ENCODE results near the gene APOBEC3A.
"Not testable (repeated sequence)": the region's sequence is repeated elsewhere in the genome, so short reads cannot be mapped to it uniquely, and the experiment has no call there.

The APOBEC3A gene

DNA sequence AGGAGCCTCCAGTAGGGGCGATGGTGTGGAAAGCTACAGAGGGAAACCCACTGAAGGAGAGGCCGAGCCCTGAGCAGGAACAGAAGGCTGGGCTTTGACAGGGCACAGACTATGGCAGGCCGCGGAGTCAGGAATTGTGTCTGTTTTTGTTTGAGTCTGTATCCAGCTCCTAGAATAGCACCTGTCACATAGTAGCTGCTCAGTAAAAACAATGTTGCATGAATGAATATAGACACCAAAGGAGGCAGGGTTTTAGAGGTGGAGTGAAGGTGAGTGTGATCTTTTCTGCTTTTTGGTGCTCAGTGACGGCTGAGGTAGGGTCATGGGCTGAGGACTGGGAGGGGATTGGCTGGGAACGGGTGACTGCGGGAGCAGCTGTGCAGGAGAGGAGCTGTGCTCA, 18.5 kb upstream of the APOBEC3A start:
- no peak overlapping the region for H3K9ac ChIP-seq
- H3K27ac ChIP-seq = no peak overlapping the region
- 0 out of 22 replicates have a peak, but pooled peaks cover 0 to 7% (median 0%) of the 10 kb centered on the region in 11 experiments for H4K20me1 ChIP-seq
- H3K36me3 ChIP-seq = no peaks in the 10 kb centered on the region
- peaks cover 0 to 11% (median 0%) of the 10 kb centered on the region in 11 experiments; a peak in 2 of 22 replicates for H3K27me3 ChIP-seq
- 0 out of 22 replicates have a peak, but pooled peaks cover 0 to 4% (median 0%) of the 10 kb centered on the region in 11 experiments for H3K9me3 ChIP-seq (replicated peaks in 1 of 11)
- TF ChIP-seq Cebpa-rat (IDR thresholded peaks at IDR 0.05) = no peak
- no peak overlapping the region for H3K4me3 ChIP-seq
- H3K4me1 ChIP-seq = peaks cover 26 to 46% (median 34%) of the 10 kb centered on the region in 10 experiments
- H3K4me2 ChIP-seq = no peak overlapping the region

DNA sequence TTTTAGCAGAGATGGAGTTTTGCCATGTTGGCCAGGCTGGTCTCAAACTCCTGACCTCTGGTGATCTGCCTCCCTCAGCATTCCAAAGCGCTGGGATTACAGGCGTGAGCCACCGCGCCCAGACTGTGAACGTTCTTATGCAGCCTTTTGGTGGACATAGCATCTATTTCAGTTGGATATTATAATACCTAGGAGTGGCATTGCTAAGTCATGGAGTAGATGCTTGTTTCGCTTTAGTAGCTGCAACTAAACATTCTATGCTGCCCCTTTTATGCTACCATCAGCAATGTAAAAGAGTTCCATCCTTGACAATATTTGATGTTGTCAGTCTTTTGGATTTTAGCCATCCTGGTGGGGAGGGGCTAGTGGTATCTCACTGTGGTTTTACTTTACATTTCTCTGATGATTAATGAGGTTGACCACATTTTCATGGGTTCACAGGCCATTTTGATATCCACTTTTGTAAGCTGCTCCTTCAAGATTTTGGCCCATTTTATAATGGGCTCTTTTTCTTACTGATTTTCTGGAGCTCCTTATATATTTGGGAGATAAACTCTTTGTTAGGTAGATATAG, 16.5 kb upstream of the APOBEC3A start:
- Histone ChIP-seq H4K20me1 (0 out of 22 replicates have a peak, but pooled peaks cover 0 to 7% (median 0%) of the 10 kb centered on the region in 11 experiments), H3K4me2 (peak overlapping the region; percentile 49 to 89 (median 72)), H3K27me3 (peaks cover 0 to 11% (median 0%) of the 10 kb centered on the region in 11 experiments; a peak in 2 of 22 replicates), H3K9ac (peak overlapping the region in 4 of 11 experiments; percentile 4 to 56 (median 28); a peak in 7 of 22 replicates), H3K4me3 (peak overlapping the region in 3 of 10 experiments; percentile 15 to 33 (median 28); a peak in 4 of 20 replicates), H3K36me3 (no peaks in the 10 kb centered on the region), H3K27ac (peak overlapping the region in 9 of 11 experiments; percentile 8 to 70 (median 49); a peak in 16 of 22 replicates), H3K9me3 (replicated peaks in 1 of 11) (0 out of 22 replicates have a peak, but pooled peaks cover 0 to 4% (median 0%) of the 10 kb centered on the region in 11 experiments), H3K4me1 (peaks cover 34 to 64% (median 44%) of the 10 kb centered on the region in 10 experiments)
- no peak for TF ChIP-seq Cebpa-rat (IDR thresholded peaks at IDR 0.05)

DNA sequence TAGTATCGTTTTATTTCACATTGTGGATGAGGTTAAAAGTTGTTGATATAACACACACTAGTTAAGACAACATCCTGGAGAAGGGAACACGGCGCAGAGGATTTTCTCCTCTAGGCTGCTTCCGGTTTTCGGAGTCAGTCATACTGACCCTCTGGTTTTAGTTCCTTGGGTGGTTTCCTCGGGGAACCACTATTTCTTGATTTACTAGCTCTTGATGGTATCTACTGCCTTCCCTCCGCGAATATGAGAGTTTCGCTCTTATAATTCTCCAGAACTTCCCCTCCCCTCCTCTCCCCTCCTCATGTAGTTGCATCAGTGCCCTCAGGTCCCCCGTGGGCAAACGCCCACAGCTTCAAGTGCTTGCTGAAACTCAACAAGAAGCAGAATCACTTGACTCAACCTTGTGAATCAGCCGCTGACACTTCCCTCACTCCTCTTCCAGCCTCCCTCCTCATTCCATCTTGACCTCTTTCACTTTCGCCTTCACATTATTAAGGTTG, 15.9 kb upstream of the APOBEC3A start:
- peak overlapping the region in 5 of 10 experiments; percentile 1 to 33 (median 15); a peak in 8 of 20 replicates for H3K4me3 ChIP-seq
- peaks cover 34 to 60% (median 44%) of the 10 kb centered on the region in 10 experiments for H3K4me1 ChIP-seq
- no peaks in the 10 kb centered on the region for H3K36me3 ChIP-seq
- 0 out of 22 replicates have a peak, but pooled peaks cover 0 to 4% (median 0%) of the 10 kb centered on the region in 11 experiments for H3K9me3 ChIP-seq (replicated peaks in 1 of 11)
- H3K9ac ChIP-seq = peak overlapping the region in 4 of 11 experiments; percentile 4 to 56 (median 28); a peak in 7 of 22 replicates
- peak overlapping the region; percentile 49 to 89 (median 72) for H3K4me2 ChIP-seq
- TF ChIP-seq Cebpa-rat (IDR thresholded peaks at IDR 0.05) = peak in 8 of 11 experiments; percentile 25 to 74 (median 49); a peak in 7 of 22 replicates
- H3K27ac ChIP-seq = peak overlapping the region in 9 of 11 experiments; percentile 8 to 70 (median 49); a peak in 16 of 22 replicates
- peaks cover 0 to 10% (median 0%) of the 10 kb centered on the region in 11 experiments; a peak in 2 of 22 replicates for H3K27me3 ChIP-seq
- H4K20me1 ChIP-seq = 0 out of 22 replicates have a peak, but pooled peaks cover 0 to 7% (median 0%) of the 10 kb centered on the region in 11 experiments

DNA sequence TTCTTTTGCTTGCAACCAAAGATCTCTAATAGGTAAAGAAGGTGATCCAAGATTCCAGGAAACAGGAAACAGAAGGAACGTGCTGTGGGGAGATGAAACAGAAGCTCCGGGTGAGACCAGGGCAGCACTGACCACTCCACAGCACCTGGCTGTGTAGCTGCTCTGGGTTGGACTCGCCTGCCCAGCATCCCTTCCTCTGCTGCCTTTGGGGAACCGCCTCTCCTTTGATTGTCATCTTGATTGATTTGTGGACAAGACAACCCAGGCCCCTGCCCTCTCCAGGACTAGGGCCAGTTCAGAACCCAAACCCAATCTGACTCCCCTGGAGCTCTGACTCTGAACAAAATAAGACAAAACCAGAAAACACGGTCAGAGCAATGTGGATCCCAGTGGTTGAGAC, 14.7 kb upstream of the APOBEC3A start:
- no peaks in the 10 kb centered on the region for H4K20me1 ChIP-seq
- no peaks in the 10 kb centered on the region for H3K36me3 ChIP-seq
- peak overlapping the region in 1 of 11 experiments; percentile 70; a peak in 2 of 22 replicates for H3K27ac ChIP-seq
- no peak overlapping the region for H3K4me3 ChIP-seq
- H3K27me3 ChIP-seq = peaks cover 0 to 10% (median 0%) of the 10 kb centered on the region in 11 experiments; a peak in 2 of 22 replicates
- H3K4me2 ChIP-seq = peak overlapping the region; percentile 49 to 89 (median 72); a peak in 21 of 22 replicates
- H3K4me1 ChIP-seq = peaks cover 34 to 67% (median 44%) of the 10 kb centered on the region in 10 experiments
- TF ChIP-seq Cebpa-rat (IDR thresholded peaks at IDR 0.05) = no peak
- 0 out of 22 replicates have a peak, but pooled peaks cover 0 to 4% (median 0%) of the 10 kb centered on the region in 11 experiments for H3K9me3 ChIP-seq (replicated peaks in 1 of 11)
- no peak overlapping the region for H3K9ac ChIP-seq

DNA sequence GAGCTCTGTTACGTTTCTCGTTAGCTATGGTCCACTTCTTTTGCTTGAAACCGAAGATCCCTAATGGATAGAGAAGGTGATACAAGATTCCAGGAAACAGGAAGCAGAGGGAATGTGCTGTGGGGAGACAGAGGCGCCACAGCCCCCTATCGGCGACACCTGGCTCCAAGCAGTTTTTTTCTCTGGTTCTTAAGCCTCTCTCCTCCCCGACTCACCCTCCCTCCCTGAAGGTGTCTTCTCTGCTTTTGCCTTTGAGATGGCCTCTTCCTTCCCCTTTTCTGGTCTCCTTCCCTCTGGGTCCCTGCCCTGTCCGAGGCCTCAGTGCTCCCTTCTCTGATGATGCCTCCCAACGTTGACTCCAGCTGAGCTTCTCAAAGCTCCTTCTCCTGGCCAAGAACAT, 14.2 kb upstream of the APOBEC3A start:
- 0 out of 22 replicates have a peak overlapping the region, but pooled peaks of 1 of the 11 experiments have one; percentile 22 for H3K27ac ChIP-seq
- peaks cover 0 to 10% (median 0%) of the 10 kb centered on the region in 11 experiments; a peak in 2 of 22 replicates for H3K27me3 ChIP-seq
- peaks cover 34 to 72% (median 44%) of the 10 kb centered on the region in 10 experiments for H3K4me1 ChIP-seq
- H3K4me2 ChIP-seq = peak overlapping the region; percentile 27 to 89 (median 72)
- no peaks in the 10 kb centered on the region for H4K20me1 ChIP-seq
- TF ChIP-seq Cebpa-rat (IDR thresholded peaks at IDR 0.05) = no peak
- no peak overlapping the region for H3K4me3 ChIP-seq
- no peak overlapping the region for H3K9ac ChIP-seq
- 0 out of 22 replicates have a peak, but pooled peaks cover 0 to 4% (median 0%) of the 10 kb centered on the region in 11 experiments for H3K9me3 ChIP-seq (replicated peaks in 1 of 11)
- no peaks in the 10 kb centered on the region for H3K36me3 ChIP-seq

DNA sequence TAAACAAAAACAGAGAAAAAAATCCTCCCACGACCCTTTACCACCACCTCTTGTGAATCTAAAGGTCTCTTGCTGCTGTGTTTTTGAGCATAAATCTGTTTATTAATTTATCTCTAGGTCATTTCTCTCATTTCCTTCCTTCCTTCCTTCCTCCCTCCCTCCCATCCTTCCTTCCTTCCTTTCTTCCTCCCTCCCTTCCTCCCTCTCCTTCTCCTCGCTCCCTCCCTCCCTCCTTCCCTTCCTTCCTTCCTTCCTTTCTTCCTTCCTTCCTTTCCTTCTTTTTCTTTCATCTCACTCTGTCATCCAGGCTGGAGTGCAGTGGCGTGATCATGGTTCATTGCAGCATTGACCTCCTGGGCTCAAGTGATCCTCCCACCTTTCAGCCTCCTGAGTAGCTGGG, 13.5 kb upstream of the APOBEC3A start:
- 0 out of 22 replicates have a peak overlapping the region, but pooled peaks of 1 of the 11 experiments have one; percentile 22 for H3K27ac ChIP-seq
- no peak overlapping the region for H3K4me3 ChIP-seq

DNA sequence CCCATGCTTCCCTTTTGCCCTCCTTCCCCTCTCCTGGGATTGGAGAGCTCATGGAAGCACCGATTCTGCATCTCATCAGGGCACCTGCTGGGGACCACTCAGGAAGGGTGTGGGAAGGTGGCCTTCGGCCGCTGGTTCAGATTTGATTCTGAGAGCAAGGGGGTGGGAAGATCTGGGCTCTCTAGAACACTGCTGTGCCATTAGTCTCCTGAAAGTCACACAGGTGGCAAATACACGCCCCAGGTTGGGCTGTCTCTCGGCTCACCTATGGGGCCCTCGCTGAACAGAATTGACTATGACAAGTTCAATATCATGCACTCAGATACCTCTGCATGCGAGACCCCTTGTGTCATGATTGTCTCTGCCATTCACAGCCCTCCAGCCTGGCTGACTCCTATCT, 12.8 kb upstream of the APOBEC3A start:
- no peak overlapping the region for H3K9ac ChIP-seq
- no peak overlapping the region for H3K4me3 ChIP-seq
- H3K4me1 ChIP-seq = peaks cover 34 to 75% (median 44%) of the 10 kb centered on the region in 10 experiments
- peak overlapping the region in 10 of 11 experiments; percentile 12 to 89 (median 45); a peak in 15 of 22 replicates for H3K4me2 ChIP-seq
- TF ChIP-seq Cebpa-rat (IDR thresholded peaks at IDR 0.05) = no peak
- no peaks in the 10 kb centered on the region; a peak in 1 of 22 replicates for H3K27me3 ChIP-seq
- no peaks in the 10 kb centered on the region for H3K36me3 ChIP-seq
- no peaks in the 10 kb centered on the region for H4K20me1 ChIP-seq
- H3K9me3 ChIP-seq (replicated peaks in 1 of 11) = 0 out of 22 replicates have a peak, but pooled peaks cover 0 to 4% (median 0%) of the 10 kb centered on the region in 11 experiments
- H3K27ac ChIP-seq = no peak overlapping the region

More for the DNA sequence above, 13.5 kb upstream of the APOBEC3A start:
- TF ChIP-seq Cebpa-rat (IDR thresholded peaks at IDR 0.05) = no peak
- no peaks in the 10 kb centered on the region for H3K36me3 ChIP-seq
- peaks cover 0 to 5% (median 0%) of the 10 kb centered on the region in 11 experiments; a peak in 2 of 22 replicates for H3K27me3 ChIP-seq
- no peak overlapping the region for H3K9ac ChIP-seq
- peaks cover 34 to 75% (median 44%) of the 10 kb centered on the region in 10 experiments for H3K4me1 ChIP-seq
- H3K4me2 ChIP-seq = peak overlapping the region; percentile 27 to 89 (median 72)
- H3K9me3 ChIP-seq (replicated peaks in 1 of 11) = 0 out of 22 replicates have a peak, but pooled peaks cover 0 to 4% (median 0%) of the 10 kb centered on the region in 11 experiments
- no peaks in the 10 kb centered on the region for H4K20me1 ChIP-seq

DNA sequence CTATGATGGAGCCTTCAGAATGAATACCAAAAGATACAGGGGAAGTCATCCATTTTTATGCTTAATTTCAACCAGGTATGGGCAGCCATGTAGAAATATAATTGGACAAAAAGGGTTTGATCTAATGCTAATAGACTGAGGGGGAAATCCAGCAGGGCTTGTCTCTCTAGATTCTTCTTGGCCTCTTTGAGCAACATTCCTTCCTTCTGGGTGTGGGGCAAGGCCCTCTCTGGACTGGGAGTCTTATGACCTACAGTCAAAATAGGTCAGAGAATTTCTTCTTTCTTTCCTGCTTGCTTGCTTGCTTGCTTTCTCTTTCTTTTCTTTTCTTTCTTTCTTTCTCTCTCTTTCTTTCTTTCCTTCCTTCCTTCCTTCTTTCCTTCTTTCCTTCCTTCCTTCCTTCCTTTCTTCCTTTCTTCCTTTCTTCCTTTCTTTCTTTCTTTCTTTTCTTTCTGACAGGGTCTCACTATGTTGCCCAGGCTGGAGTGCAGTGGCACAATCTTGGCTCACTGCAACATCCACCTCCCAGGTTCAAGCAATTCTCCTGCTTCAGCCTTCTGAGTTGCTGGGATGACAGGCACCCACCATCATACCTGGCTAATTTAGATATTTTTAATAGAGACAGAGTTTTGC, 11.6 kb upstream of the APOBEC3A start:
- not testable (repeated sequence) for H3K9ac ChIP-seq; H3K27me3 ChIP-seq; H4K20me1 ChIP-seq; H3K27ac ChIP-seq; H3K36me3 ChIP-seq; H3K9me3 ChIP-seq (replicated peaks in 1 of 11); H3K4me3 ChIP-seq
- Histone ChIP-seq H3K4me2 (peak overlapping the region in 3 of 11 experiments; percentile 9 to 24 (median 12); a peak in 3 of 22 replicates), H3K4me1 (peaks cover 39 to 80% (median 46%) of the 10 kb centered on the region in 10 experiments)

Measured in BLaER1 treated with 17β-estradiol and CSF1 and Interleukin-3, amounts not matched to agents 10 nM and 100 nM (cell line).